NCI-H1694 treated with DMSO at 0.1 percent for 48 hours (cell line): Measurements from ENCODE around the gene HMGCR.
"Not testable (repeated sequence)": the region's sequence is repeated elsewhere in the genome, so short reads cannot be mapped to it uniquely, and the experiment has no call there.

Experiments
- DNase-seq: peaks from one replicate; lab custom pipeline; 2025; lab: John Stamatoyannopoulos, UW

HMGCR gene

GRCh38 chr5:75336615-75337336 lies at the start of gene HMGCR:
Gene HMGCR, plus strand, starts transcription at chr5:75337220. Its CDS starts 5,386 bp downstream, at chr5:75342606.
- peak; percentile 96 for DNase-seq

DNA sequence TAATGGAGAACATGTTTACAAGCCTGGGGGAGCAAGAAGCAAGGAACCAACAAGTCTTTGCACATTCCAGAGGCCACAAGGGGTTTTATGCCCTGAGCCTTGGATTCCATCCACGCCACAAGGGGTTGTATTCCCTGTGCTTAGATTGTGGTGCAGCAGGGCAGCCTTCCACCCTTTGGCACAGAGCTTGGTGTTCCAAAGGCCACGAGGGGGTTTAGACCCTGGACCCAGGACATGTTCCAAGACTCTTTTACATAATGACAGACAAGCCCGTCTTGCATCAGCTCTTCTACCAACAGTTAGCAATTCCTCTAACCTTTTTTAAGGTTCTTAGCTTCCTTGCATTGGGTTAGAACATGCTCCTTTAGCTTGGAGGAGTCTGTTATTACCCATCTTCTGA lies 45.2 kb upstream of the HMGCR start:
- DNase-seq, result not testable (repeated sequence)

DNA sequence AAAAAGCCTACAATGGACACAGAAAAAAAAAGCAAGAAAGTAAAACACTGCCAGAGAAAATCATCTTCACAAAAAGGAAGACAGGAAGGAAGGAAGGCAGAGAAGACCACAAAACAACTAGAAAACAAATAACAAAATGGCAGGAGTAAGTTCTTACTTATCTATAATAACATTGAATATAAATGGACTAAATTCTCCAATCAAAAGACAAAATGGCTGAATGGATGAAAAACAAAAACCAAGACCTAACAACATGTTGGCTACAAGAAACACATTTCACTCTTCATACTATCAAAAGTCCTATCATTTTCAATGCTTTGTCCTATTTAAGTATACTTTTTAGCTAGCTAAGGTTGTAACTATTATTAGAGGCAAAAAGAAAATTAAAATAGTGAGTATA lies 36.9 kb upstream of the HMGCR start:
- DNase-seq, result no peak

- no peak for DNase-seq
Observed at GRCh38 chr5:75303419-75303818, 33.6 kb upstream of the HMGCR start.

DNA sequence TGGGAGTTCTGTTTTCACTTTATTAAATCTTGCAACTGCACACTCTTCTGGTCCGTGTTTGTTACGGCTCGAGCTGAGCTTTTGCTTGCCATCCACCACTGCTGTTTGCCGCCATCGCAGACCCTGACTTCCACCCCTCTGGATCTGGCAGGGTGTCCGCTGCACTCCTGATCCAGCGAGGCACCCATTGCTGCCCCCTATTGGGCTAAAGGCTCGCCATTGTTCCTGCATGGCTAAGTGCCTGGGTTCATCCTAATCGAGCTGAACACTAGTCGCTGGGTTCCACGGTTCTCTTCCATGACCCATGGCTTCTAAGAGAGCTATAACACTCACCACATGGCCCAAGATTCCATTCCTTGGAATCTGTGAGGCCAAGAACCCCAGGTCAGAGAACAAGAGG lies 32.5 kb upstream of the HMGCR start:
- DNase-seq, result not testable (repeated sequence)

DNA sequence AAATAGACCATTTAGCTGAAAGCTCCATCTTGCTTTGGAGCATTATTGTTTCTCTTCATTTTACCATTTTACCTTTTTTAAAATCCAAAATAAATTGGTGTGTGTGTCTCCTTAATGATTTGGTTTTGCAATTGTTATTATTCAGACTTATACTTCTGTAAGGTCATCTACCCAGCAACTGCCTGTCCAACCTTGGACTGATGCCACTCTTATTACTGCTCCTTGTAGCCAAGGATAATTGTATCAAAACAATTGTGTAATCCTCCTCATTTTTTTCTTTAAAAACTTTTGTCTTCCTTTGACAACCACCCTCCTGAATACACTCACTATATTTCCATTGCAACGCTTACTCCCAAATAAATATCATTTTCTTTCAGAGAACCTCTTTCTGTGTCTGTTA lies 30.3 kb upstream of the HMGCR start:
- no peak for DNase-seq

GRCh38 chr5:75310212-75310611 lies 26.8 kb upstream of the HMGCR start:
- no peak for DNase-seq

DNA sequence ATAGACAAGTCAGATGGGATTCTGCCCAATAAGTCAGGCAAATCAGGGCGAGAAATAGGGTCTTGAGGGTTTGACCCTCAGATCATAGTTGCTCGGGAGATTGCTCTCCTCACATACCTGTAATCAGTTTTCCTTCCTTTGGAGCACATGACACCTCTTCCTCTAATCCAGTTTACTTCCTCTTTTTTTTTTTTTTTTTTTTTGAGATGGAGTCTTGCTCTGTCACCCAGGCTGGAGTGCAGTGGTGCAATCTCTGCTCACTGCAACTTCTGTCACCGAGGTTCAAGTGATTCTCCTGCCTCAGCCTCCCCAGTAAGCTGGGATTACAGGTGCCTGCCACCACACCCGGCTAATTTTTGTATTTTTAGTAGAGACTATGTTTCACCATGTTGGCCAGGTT lies 17.9 kb upstream of the HMGCR start:
- not testable (repeated sequence) for DNase-seq

GRCh38 chr5:75319638-75320037 lies 17.4 kb upstream of the HMGCR start:
- DNase-seq, result no peak

DNA sequence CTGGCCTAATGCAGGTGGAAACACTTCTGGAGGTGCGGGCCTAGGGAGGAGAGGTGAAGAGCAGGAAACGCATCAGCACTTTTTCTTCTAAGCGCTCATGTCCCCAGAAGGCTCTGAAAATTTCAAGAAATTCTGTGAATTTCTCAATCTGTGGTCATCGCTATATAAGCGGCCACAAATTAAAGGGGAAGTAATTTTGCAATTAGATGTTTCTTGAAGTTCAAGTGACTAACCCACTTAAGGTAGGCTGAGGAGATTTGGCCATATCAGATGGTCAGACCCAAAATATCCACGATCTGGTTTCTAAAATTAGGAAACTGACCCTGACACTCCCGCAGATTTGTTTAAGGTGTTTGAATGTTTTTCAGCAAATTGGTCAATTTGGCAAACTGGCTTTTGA lies 16.6 kb upstream of the HMGCR start:
- no peak for DNase-seq

- no peak for DNase-seq
Observed at GRCh38 chr5:75322066-75322465, 15.0 kb upstream of the HMGCR start.

- no peak for DNase-seq
Observed at GRCh38 chr5:75324791-75325190, 12.2 kb upstream of the HMGCR start.

GRCh38 chr5:75325242-75325641 lies 11.8 kb upstream of the HMGCR start:
- no peak for DNase-seq

GRCh38 chr5:75330404-75330803 lies 6.6 kb upstream of the HMGCR start:
- DNase-seq, result no peak

DNA sequence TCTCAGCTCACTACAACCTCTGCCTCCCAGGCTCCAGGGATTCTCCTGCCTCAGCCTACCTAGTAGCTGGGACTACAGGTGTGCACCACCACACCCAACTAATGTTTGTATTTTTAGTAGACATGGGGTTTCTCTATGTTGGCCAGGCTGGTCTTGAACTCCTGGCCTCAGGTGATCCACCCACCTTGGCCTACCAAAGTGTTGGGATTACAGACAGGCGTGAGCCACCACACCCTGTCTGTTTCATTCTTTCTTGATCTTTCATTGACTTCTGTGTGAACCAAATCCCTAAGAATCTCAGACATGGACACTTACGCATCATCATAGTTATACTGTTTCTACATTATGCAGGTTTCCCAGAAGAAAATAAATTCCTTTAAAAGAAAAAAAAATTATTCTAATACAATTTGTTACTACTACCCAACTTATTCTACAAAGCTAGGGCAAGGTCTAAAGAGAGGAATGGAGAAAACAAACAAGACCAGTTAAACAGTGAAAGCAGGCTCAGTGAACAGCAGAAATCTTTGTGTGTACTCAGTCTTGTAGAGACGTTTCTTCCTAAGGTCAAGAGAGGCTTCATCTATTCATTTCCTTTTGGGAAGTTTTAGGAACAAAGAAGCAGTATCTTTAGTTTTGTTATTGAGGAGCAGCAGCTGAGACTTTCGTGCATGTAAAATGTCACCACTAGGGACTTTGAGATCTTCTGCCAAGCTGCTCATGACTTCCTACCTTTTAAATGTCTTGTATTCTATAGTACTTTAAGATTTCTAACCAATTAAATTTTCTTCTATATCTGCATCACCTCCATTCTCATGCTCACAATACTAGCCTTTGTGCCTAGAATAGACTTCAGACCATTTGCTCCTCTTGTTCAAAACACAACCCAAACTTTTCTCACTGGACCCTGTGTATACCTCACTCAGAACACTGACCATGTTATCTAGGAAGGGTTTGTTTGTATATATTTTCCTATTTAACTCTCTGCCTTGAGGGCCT lies 5.6 kb upstream of the HMGCR start:
- DNase-seq, result no peak

DNA sequence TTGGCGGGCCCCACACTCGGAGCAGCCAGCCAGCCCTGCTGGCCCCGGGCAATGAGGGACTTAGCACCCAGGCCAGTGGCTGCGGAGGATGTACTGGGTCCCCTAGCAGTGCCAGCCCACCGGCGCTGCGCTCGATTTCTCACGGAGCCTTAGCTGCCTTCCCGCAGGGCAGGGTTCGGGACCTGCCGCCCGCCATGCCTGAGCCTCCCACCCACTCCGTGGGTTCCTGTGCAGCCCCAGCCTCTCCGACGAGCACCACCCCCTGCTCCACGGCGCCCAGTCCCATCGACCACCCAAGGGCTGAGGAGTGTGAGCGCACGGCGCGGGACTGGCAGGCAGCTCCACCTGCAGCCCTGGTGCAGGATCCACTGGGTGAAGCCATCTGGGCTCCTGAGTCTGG lies 3.3 kb upstream of the HMGCR start:
- not testable (repeated sequence) for DNase-seq

- not testable (repeated sequence) for DNase-seq
Observed at GRCh38 chr5:75334413-75334812, 2.6 kb upstream of the HMGCR start.

GRCh38 chr5:75335486-75335885 lies 1.5 kb upstream of the HMGCR start:
- no peak for DNase-seq

GRCh38 chr5:75335952-75336614 lies 937 bp upstream of the HMGCR start:
- DNase-seq, result peak; percentile 77

GRCh38 chr5:75337366-75338021 lies 474 bp downstream of the HMGCR start:
- DNase-seq, result no peak

- no peak for DNase-seq
Observed at GRCh38 chr5:75338408-75338807, 1.4 kb downstream of the HMGCR start.
